WTC11 (cell line): ENCODE data around the gene ZIC1. TPM values are rescaled to one million over a fixed set of nuclear protein-coding genes. Genes with fewer than 3 reads are reported as not detected.

Experiments
- ATAC-seq: fragments of 200-7000 bp; cut with Tn5 transposase; 2 replicates; pipeline ENCODE4 v1.10.0; 2021; ENCODE audit warnings: mild to moderate bottlenecking, moderate library complexity
- CTCF ChIA-PET: fragments of 300-600 bp; sonication (Branson Sonifier 250); formaldehyde crosslinking; loops from one replicate; lab custom pipeline; 2021; ENCODE audit warnings: antibody characterized with exemption; lab: Charles Lee
- POLR2A ChIA-PET: fragments of 350-600 bp; sonication (Branson Sonifier 250); formaldehyde crosslinking; loops from one replicate; lab custom pipeline; 2021; ENCODE audit warnings: antibody characterized with exemption; lab: Charles Lee
- DNase-seq: peaks from one replicate; pipeline ENCODE4 v3.0.0; 2021; ENCODE audit warnings: low spot score
- H3K27ac Mint-ChIP-seq: 2 replicates; pipeline ENCODE4 v1.8.0; 2021; ENCODE audit warnings: mixed read lengths
- H3K27me3 Mint-ChIP-seq: 2 replicates; pipeline ENCODE4 v1.8.0; 2021; ENCODE audit warnings: low read depth, mild to moderate bottlenecking, moderate library complexity, mixed read lengths
- H3K36me3 Mint-ChIP-seq: 2 replicates; pipeline ENCODE4 v1.8.0; 2021; ENCODE audit warnings: mixed read lengths
- H3K4me1 Mint-ChIP-seq: 2 replicates; pipeline ENCODE4 v1.8.0; 2022; ENCODE audit warnings: mixed read lengths
- H3K4me3 Mint-ChIP-seq: 2 replicates; pipeline ENCODE4 v1.8.0; 2021; ENCODE audit warnings: mild to moderate bottlenecking, moderate library complexity, mixed read lengths
- H3K9me3 Mint-ChIP-seq: 2 replicates; pipeline ENCODE4 v1.8.0; 2021; ENCODE audit warnings: mixed read lengths
- CREB1 ChIP-seq: sonication (generic); formaldehyde crosslinking; IDR thresholded peaks from 2 replicates; pipeline ENCODE4 v1.8.0; 2023; ENCODE audit warnings: mild to moderate bottlenecking, missing genetic modification reagents
- ELF4 ChIP-seq: sonication (generic); formaldehyde crosslinking; IDR thresholded peaks from 2 replicates; pipeline ENCODE4 v1.8.1; 2022; ENCODE audit warnings: low read depth, mild to moderate bottlenecking, moderate library complexity, missing genetic modification reagents
- EMX1 ChIP-seq: fragments of 250-450 bp; sonication (Bioruptor Pico); IDR thresholded peaks from 2 replicates; pipeline ENCODE4 v1.8.0; 2021; ENCODE audit warnings: mild to moderate bottlenecking
- NFATC4 ChIP-seq: fragments of 250-450 bp; sonication (Bioruptor Pico); IDR thresholded peaks from 2 replicates; pipeline ENCODE4 v1.9.0; 2021; ENCODE audit warnings: mild to moderate bottlenecking
- SMAD3 ChIP-seq: sonication (generic); formaldehyde crosslinking; IDR thresholded peaks from 2 replicates; pipeline ENCODE4 v1.8.0; 2022; ENCODE audit warnings: missing genetic modification reagents, mild to moderate bottlenecking, borderline replicate concordance
- USF1 ChIP-seq: sonication (generic); formaldehyde crosslinking; IDR thresholded peaks from 2 replicates; pipeline ENCODE4 v1.8.0; 2022; ENCODE audit warnings: mild to moderate bottlenecking, missing genetic modification reagents
- USF2 ChIP-seq: sonication (generic); formaldehyde crosslinking; IDR thresholded peaks from 2 replicates; pipeline ENCODE4 v1.8.1; 2023; ENCODE audit warnings: mild to moderate bottlenecking, missing genetic modification reagents, moderate library complexity
- ZNF121 ChIP-seq: sonication (generic); formaldehyde crosslinking; IDR thresholded peaks from 2 replicates; pipeline ENCODE4 v1.8.0; 2023; ENCODE audit warnings: missing genetic modification reagents
- ZNF138 ChIP-seq: sonication (generic); formaldehyde crosslinking; conservative IDR thresholded peaks from 2 replicates; pipeline ENCODE4 v1.8.1; 2022; ENCODE audit warnings: mild to moderate bottlenecking, moderate library complexity, missing genetic modification reagents
- ZNF423 ChIP-seq: fragments of 250-450 bp; sonication (Bioruptor Pico); IDR thresholded peaks from 2 replicates; pipeline ENCODE4 v2.1.2; 2022; ENCODE audit warnings: mild to moderate bottlenecking, moderate library complexity
- ZNF425 ChIP-seq: fragments of 250-450 bp; sonication (Bioruptor Pico); conservative IDR thresholded peaks from 2 replicates; pipeline ENCODE4 v1.9.0; 2021; ENCODE audit warnings: mild to moderate bottlenecking
- total RNA-seq: library from RNA; stranded (reverse); gene quantifications from 3 replicates; pipeline ENCODE4 v1.2.3, GENCODE V29; 2021
- TF ChIP-seq, protein P1 (sequence below): sonication (generic); formaldehyde crosslinking; IDR thresholded peaks from 2 replicates; pipeline ENCODE4 v1.8.1; 2023; ENCODE audit warnings: mild to moderate bottlenecking, missing genetic modification reagents, borderline replicate concordance
- TF ChIP-seq, protein P2 (sequence below): sonication (generic); formaldehyde crosslinking; IDR thresholded peaks from 2 replicates; pipeline ENCODE4 v1.8.1; 2022; ENCODE audit warnings: low read depth, mild to moderate bottlenecking, moderate library complexity, missing genetic modification reagents, borderline replicate concordance
- TF ChIP-seq, protein P3 (sequence below): sonication (generic); formaldehyde crosslinking; IDR thresholded peaks from 2 replicates; pipeline ENCODE4 v1.8.1; 2023; ENCODE audit warnings: mild to moderate bottlenecking, missing genetic modification reagents

The ZIC1 gene
- total RNA-seq, 1 experiment from 2014 or later: 59.7 TPM

DNA sequence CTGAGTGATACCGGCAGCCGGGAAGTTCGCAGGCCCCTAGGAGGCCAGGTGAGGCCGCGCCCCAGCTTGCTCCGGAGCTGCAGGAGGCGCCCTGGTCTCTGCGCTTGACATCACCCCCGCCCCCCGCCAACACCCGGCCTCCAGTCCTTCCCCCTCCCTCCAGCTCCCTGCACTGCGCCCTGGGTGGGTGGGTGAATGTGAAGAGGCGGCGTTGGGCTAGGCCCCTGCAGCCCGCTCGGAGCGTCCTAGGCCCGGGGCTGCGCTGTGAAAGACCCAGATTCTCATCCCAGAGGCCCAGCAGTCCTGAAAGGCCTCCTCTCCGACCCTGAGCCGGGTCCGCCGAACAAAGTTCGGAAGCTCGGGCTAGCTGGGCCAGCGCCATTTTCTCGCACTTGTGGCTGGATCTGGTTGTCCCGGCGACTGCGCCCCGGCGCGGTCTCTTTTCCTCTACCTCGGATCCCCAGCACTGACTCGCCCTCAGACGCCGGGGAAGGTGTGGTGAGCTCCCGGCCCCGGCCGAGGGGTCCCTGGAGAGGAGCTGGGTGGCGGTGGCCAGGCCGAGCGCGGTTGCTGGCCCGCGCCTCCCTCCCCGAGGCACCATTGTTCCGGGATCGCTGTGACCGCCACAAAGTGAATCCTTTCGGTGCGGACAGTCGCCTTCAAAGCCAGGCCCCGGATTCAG, 15.8 kb upstream of the ZIC1 start (continued):
- TF ChIP-seq, protein P1, sequence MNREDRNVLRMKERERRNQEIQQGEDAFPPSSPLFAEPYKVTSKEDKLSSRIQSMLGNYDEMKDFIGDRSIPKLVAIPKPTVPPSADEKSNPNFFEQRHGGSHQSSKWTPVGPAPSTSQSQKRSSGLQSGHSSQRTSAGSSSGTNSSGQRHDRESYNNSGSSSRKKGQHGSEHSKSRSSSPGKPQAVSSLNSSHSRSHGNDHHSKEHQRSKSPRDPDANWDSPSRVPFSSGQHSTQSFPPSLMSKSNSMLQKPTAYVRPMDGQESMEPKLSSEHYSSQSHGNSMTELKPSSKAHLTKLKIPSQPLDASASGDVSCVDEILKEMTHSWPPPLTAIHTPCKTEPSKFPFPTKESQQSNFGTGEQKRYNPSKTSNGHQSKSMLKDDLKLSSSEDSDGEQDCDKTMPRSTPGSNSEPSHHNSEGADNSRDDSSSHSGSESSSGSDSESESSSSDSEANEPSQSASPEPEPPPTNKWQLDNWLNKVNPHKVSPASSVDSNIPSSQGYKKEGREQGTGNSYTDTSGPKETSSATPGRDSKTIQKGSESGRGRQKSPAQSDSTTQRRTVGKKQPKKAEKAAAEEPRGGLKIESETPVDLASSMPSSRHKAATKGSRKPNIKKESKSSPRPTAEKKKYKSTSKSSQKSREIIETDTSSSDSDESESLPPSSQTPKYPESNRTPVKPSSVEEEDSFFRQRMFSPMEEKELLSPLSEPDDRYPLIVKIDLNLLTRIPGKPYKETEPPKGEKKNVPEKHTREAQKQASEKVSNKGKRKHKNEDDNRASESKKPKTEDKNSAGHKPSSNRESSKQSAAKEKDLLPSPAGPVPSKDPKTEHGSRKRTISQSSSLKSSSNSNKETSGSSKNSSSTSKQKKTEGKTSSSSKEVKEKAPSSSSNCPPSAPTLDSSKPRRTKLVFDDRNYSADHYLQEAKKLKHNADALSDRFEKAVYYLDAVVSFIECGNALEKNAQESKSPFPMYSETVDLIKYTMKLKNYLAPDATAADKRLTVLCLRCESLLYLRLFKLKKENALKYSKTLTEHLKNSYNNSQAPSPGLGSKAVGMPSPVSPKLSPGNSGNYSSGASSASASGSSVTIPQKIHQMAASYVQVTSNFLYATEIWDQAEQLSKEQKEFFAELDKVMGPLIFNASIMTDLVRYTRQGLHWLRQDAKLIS (CRISPR knock-in tag): no peak
- TF ChIP-seq, protein P2, sequence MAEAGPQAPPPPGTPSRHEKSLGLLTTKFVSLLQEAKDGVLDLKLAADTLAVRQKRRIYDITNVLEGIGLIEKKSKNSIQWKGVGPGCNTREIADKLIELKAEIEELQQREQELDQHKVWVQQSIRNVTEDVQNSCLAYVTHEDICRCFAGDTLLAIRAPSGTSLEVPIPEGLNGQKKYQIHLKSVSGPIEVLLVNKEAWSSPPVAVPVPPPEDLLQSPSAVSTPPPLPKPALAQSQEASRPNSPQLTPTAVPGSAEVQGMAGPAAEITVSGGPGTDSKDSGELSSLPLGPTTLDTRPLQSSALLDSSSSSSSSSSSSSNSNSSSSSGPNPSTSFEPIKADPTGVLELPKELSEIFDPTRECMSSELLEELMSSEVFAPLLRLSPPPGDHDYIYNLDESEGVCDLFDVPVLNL: no peak
- TF ChIP-seq CREB1 (CRISPR knock-in tag) (no peak), NFATC4 (CRISPR knock-in tag) (no peak), ZNF423 (CRISPR knock-in tag) (peak; percentile 26; the same call in 1 of the 2 replicates), ELF4 (CRISPR knock-in tag) (no peak), ZNF121 (CRISPR knock-in tag) (no peak), ZNF425 (CRISPR knock-in tag) (no peak), ZNF138 (CRISPR knock-in tag) (no peak), USF2 (CRISPR knock-in tag) (no peak), EMX1 (CRISPR knock-in tag) (no peak)
- TF ChIP-seq, protein P3, sequence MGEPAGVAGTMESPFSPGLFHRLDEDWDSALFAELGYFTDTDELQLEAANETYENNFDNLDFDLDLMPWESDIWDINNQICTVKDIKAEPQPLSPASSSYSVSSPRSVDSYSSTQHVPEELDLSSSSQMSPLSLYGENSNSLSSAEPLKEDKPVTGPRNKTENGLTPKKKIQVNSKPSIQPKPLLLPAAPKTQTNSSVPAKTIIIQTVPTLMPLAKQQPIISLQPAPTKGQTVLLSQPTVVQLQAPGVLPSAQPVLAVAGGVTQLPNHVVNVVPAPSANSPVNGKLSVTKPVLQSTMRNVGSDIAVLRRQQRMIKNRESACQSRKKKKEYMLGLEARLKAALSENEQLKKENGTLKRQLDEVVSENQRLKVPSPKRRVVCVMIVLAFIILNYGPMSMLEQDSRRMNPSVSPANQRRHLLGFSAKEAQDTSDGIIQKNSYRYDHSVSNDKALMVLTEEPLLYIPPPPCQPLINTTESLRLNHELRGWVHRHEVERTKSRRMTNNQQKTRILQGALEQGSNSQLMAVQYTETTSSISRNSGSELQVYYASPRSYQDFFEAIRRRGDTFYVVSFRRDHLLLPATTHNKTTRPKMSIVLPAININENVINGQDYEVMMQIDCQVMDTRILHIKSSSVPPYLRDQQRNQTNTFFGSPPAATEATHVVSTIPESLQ (CRISPR knock-in tag): no peak

GRCh38 chr3:147393943-147394883, 15.0 kb upstream of the ZIC1 start:
- peaks cover 72% of the 10 kb centered on the region for H3K4me1 Mint-ChIP-seq
- ATAC-seq: no peak

More at GRCh38 chr3:147393943-147394883, 15.0 kb upstream of the ZIC1 start:
- no peaks in the 10 kb centered on the region for H3K36me3 Mint-ChIP-seq
- peak overlapping the region; percentile 78 for H3K4me3 Mint-ChIP-seq
- ChIA-PET POLR2A (interaction anchor here (0.7 to 3.6 kb wide), 9 partner anchors 11 to 38 kb away, joined by 3 to 23 read pairs (median 6); partner anchors contain the start of gene ZIC1), CTCF (interaction anchor here (0.6 to 4.5 kb wide), 8 partner anchors 10 to 37 kb away, joined by 4 to 47 read pairs (median 18); partner anchors contain the start of gene ZIC4)
- H3K9me3 Mint-ChIP-seq: no peaks in the 10 kb centered on the region
- no peak for TF ChIP-seq SMAD3 (CRISPR knock-in tag)
- no peak for TF ChIP-seq USF1
- DNase-seq: no peak
- peak overlapping the region; percentile 83 for H3K27ac Mint-ChIP-seq
- H3K27me3 Mint-ChIP-seq: peaks cover 98% of the 10 kb centered on the region
